Adrenal gland (tissue), 12 donors: ENCODE results near the gene YBX1. TPM values are rescaled to one million over a fixed set of nuclear protein-coding genes. Genes with fewer than 3 reads are reported as not detected.
A peak's percentile ranks its signal among the peaks of the same experiment; 100 is the strongest.

Experiments
- DNase-seq, 7 donors: peaks; one replicate each; pipeline ENCODE4 v3.0.0-alpha.2; 2019 to 2020
- H3K27ac ChIP-seq, 5 donors: fragments of 200-600 bp; sonication (generic) in 4 of 5; 1 replicate in 3 of 5; 2 replicates in 2 of 5; pipeline versions ENCODE4 v1.5.1 to v1.8.0; 2016 to 2020; ENCODE audit warnings: mild to moderate bottlenecking in 1 of 5
- H3K27me3 ChIP-seq: fragments of 200-600 bp; 2 replicates; pipeline ENCODE4 v1.8.0; 2021
- H3K36me3 ChIP-seq, 2 donors: fragments of 200-600 bp; replicated peaks in 1 of 2; 1 replicate in 1 of 2; 2 replicates in 1 of 2; pipeline versions ENCODE4 v1.5.1 to v1.8.0; 2018 to 2022
- H3K4me1 ChIP-seq, 2 donors: fragments of 200-600 bp; replicated peaks in 1 of 2; 1 replicate in 1 of 2; 2 replicates in 1 of 2; pipeline versions ENCODE4 v1.5.1 to v1.8.0; 2018 to 2021
- H3K4me3 ChIP-seq, 4 donors: fragments of 200-600 bp; sonication (generic) in 3 of 4; one replicate each; pipeline ENCODE4 v1.5.1; 2016 to 2018
- H3K9me3 ChIP-seq, 3 donors: fragments of 200-600 bp; sonication (generic) in 1 of 3; replicated peaks in 1 of 3; 1 replicate in 2 of 3; 2 replicates in 1 of 3; pipeline versions ENCODE4 v1.5.1 to v1.8.0; 2016 to 2021
- POLR2A ChIP-seq, 2 donors: fragments of 450-650 bp; IDR thresholded peaks; one replicate each; pipeline ENCODE4 v1.6.1; 2017; ENCODE audit warnings: antibody characterized with exemption in 2 of 2, mild to moderate bottlenecking in 2 of 2, moderate library complexity in 1 of 2
- WGBS, 4 donors: extraction: QIAGEN DNeasy Blood & Tissue Kit in 2 of 4; methylation state at CpG; one replicate each; pipeline versions ENCODE4 v1.1.5 to v1.1.7; 2013 to 2017; 5-methylcytosine and 5-hydroxymethylcytosine counted together
- intact Hi-C, 2 donors: fragments of 100-400 bp; cut with DNase I; formaldehyde crosslinking; loops; one replicate each; pipeline versions ENCODE4 v1.14.1 to v1.15.0; 2022 to 2023
- polyA plus RNA-seq, 3 donors: library from polyadenylated mRNA; stranded (reverse); fragments of 200-250 nt in 2 of 3; fragments of 350-450 nt in 1 of 3; fragmentation: Illumina TruSeq in 1 of 3; extraction: RNeasy Lipid Tissue Mini Kit (QIAGEN cat#74804) in 1 of 3; gene quantifications; one replicate each; pipeline ENCODE4 v1.2.3, GENCODE V29; 2013 to 2014
- total RNA-seq, 9 donors: library from RNA; depleted of rRNA in 4 of 9; stranded (reverse); fragments of >200 nt in 4 of 9; fragments of 120-200 nt in 1 of 9; fragmentation: NEBNext Ultra II Directional in 1 of 9; extraction: Animal tissue kit (Norgen Biotek cat#: 25700) in 1 of 9; gene quantifications; one replicate each; pipeline versions ENCODE4 v1.1.0 to v1.2.4, GENCODE V29; 2013 to 2023
- TF ChIP-seq, protein P1 (sequence below), 6 experiments: fragments of 450-650 bp in 4 of 6; fragments of 200-600 bp in 2 of 6; sonication (generic) in 1 of 6; IDR thresholded peaks; 1 replicate in 5 of 6; 2 replicates in 1 of 6; pipeline versions ENCODE4 v1.5.1 to v1.8.0; 2016 to 2021; ENCODE audit warnings: antibody characterized with exemption in 6 of 6, mild to moderate bottlenecking in 2 of 6, moderate library complexity in 1 of 6
- donor health status: healthy with polysubstance abuse.
- donor health status: Bipolar disorder and iron deficiency.
- donor health status: DM: yes; HTN: yes; CAD: no.
- donor health status: DM: no; HTN: no; CAD: no.
- donor health status: DM: no; HTN: no; CAD: no.
- donor health status: DM: yes; HTN: yes; CAD: no.

The YBX1 gene
- total and polyA plus RNA-seq, 12 donors: 281 to 995 (median 338) TPM

DNA sequence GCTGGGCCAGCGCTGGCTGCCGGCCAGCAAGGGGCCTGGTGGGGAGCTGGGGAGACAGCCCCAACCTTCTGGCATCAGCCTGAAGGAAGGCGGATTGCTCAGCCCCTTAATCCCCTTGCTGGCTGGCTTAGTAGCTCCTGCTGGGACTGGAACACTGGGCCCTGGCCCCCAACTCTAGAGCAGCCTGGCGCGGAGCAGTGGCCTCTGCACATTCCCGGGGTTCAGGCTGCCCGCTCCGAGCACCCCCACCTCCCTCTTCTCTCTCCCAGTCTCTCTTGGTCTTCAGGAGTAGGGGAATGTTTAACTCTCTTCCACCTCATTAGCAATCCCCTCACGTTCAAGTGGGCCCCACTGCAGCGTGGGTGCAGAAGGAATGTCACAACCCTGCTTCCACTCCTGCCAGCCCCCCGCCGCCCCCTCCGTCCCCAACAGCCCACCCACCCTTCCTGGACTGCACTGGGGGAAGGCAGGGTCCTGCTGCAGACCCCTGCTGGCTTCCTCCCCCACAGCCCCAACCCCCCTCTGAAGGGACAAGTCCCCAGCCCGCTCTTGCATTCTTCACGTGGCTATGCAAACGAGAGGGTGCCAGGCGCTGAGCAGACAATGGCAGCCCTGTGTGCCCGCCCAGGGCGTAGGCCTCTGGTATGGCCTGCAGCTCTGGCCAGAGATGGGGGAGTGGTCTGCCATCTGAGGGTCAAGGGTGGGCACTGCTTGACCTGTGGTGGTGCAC is 58.8 kb downstream of the YBX1 start:
- Histone ChIP-seq H3K36me3 (peaks cover 0 to 4% of the 10 kb centered on the region in 2 donors), H3K4me3 (no peak overlapping the region), H3K9me3 (no peaks in the 10 kb centered on the region), H3K4me1 (no peaks in the 10 kb centered on the region), H3K27ac (no peak overlapping the region), H3K27me3 (no peaks in the 10 kb centered on the region)
- TF ChIP-seq, protein P1, sequence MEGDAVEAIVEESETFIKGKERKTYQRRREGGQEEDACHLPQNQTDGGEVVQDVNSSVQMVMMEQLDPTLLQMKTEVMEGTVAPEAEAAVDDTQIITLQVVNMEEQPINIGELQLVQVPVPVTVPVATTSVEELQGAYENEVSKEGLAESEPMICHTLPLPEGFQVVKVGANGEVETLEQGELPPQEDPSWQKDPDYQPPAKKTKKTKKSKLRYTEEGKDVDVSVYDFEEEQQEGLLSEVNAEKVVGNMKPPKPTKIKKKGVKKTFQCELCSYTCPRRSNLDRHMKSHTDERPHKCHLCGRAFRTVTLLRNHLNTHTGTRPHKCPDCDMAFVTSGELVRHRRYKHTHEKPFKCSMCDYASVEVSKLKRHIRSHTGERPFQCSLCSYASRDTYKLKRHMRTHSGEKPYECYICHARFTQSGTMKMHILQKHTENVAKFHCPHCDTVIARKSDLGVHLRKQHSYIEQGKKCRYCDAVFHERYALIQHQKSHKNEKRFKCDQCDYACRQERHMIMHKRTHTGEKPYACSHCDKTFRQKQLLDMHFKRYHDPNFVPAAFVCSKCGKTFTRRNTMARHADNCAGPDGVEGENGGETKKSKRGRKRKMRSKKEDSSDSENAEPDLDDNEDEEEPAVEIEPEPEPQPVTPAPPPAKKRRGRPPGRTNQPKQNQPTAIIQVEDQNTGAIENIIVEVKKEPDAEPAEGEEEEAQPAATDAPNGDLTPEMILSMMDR (IDR thresholded peaks at IDR 0.05): no peak
- TF ChIP-seq POLR2A (IDR thresholded peaks at IDR 0.05): no peak
- 75 to 92% (median 86%) methylated on average over 9 to 19 of the region's 19 CpGs for WGBS, 4 donors
- intact Hi-C loops: loop anchor here in 1 of 2 donors (10.0 kb wide), 1 partner anchor 166 kb away; no protein-coding TSS in a partner anchor
- no peak for DNase-seq

DNA sequence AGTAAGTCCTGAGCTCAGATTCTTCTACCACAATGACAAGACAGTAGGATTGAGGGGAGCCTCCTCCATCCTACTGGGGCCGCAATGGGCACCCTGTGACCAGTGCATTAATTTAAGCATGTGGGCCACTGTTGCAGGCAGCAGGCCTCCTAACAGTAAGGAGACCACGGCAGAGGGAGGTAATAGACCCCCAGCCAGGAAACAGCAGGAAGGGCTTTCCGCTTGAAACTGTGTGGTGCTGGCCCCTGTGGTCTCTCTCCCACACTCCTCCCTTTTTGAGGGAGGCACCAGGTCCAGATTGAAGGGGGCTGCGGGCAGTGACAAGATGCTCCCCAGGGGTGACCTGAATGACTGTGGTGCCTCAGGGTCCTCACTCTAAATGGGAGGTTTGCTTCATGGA is 59.5 kb downstream of the YBX1 start:
- Histone ChIP-seq H3K27me3 (no peaks in the 10 kb centered on the region), H3K27ac (no peak overlapping the region), H3K9me3 (no peaks in the 10 kb centered on the region), H3K4me1 (no peaks in the 10 kb centered on the region), H3K36me3 (peaks cover 0 to 10% of the 10 kb centered on the region in 2 donors), H3K4me3 (no peak overlapping the region)
- 86 to 95% (median 93%) methylated on average over 3 to 4 of the region's 4 CpGs for WGBS, 4 donors
- TF ChIP-seq, protein P1 (IDR thresholded peaks at IDR 0.05): no peak
- no peak for TF ChIP-seq POLR2A (IDR thresholded peaks at IDR 0.05)
- intact Hi-C loops: loop anchor here in 1 of 2 donors (10.0 kb wide), 1 partner anchor 167 kb away; no protein-coding TSS in a partner anchor
- DNase-seq: peak in 1 of 7 donors; percentile 9

DNA sequence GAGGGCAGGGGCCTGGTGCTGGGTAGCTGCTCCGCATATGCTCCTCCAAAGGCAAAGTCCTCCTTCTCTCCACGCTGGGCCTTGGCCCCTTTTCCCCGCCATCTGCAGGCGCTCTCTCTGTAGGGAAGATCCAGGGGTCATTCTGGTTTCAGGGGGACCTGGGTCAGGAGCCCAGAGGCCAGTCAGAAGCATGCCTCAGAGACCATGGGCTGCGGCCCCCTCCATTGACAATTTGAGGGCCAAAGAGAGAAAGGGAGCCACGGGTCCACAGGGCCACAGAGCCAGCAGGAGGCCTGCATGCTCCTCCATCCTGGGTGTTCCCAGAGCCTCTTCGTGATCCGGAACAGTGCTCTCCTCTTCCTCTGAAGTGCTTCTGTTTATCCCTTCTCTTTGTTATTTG is 59.9 kb downstream of the YBX1 start:
- no peak overlapping the region for H3K4me3 ChIP-seq
- H3K27ac ChIP-seq: no peak overlapping the region
- no peaks in the 10 kb centered on the region for H3K9me3 ChIP-seq
- 92 to 95% (median 92%) methylated on average over 7 to 8 of the region's 8 CpGs for WGBS, 4 donors
- intact Hi-C loops: loop anchor here in 1 of 2 donors (10.0 kb wide), 1 partner anchor 167 kb away; no protein-coding TSS in a partner anchor
- DNase-seq: peak in 1 of 7 donors; percentile 7
- no peak for TF ChIP-seq POLR2A (IDR thresholded peaks at IDR 0.05)
- TF ChIP-seq, protein P1 (IDR thresholded peaks at IDR 0.05): no peak
- H3K27me3 ChIP-seq: no peaks in the 10 kb centered on the region
- H3K36me3 ChIP-seq: peaks cover 0 to 10% of the 10 kb centered on the region in 2 donors
- H3K4me1 ChIP-seq: no peaks in the 10 kb centered on the region

DNA sequence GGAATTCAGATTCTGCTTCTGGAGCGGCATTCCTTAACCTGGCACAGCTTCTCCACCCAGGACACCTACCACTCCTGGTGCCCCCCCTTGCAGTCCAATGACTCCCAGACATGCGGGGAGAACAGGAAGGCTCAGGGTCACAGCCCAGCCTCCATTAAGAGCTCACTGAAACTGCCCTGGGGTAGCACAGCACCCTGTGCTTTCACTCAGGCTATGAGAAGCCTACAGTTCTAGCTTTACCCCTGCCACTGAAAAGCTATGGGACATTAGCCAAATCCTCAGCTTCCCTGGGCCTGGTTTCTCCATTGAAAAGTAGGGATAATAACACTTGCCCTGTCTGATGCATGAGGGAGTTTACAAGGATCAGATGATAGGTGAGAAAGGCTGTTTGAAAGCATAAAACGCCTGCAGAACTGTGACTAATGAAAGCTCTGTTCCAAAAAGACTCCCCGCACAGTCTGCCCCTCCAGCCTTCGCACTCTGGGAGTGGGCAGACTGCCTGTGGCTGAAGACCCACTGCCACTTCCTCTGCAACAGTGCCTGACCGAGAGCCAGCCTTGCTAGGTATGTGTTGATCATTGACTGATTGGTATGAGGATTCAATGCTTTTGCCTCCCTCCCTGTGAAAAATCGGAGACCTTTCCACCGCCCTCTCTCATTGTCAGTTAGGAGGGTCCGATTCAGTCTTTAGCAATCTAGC is 60.5 kb downstream of the YBX1 start:
- Histone ChIP-seq H3K4me1 (no peaks in the 10 kb centered on the region), H3K27ac (no peak overlapping the region), H3K36me3 (peaks cover 0 to 10% of the 10 kb centered on the region in 2 donors), H3K27me3 (no peaks in the 10 kb centered on the region), H3K9me3 (no peaks in the 10 kb centered on the region), H3K4me3 (no peak overlapping the region)
- WGBS, 4 donors: 84 to 91% (median 88%) methylated on average over 9 of the region's 9 CpGs
- no peak for DNase-seq
- intact Hi-C loops: loop anchor here in 1 of 2 donors (10.0 kb wide), 1 partner anchor 168 kb away; no protein-coding TSS in a partner anchor
- TF ChIP-seq, protein P1 (IDR thresholded peaks at IDR 0.05): no peak
- no peak for TF ChIP-seq POLR2A (IDR thresholded peaks at IDR 0.05)
